ENCODE results near the gene EPS8.

The EPS8 gene

GRCh38 chr12:15583804-15584203 lies 205.4 kb downstream of the EPS8 start:
- Histone ChIP-seq H3K27me3 (no peaks in the 10 kb centered on the region), H3K9ac (no peak overlapping the region), H3K4me2 (no peak overlapping the region), H3K9me3 (replicated peaks in 1 of 11) (0 out of 22 replicates have a peak, but pooled peaks cover 0 to 9% (median 0%) of the 10 kb centered on the region in 11 experiments), H3K4me1 (no peaks in the 10 kb centered on the region), H3K27ac (no peak overlapping the region), H3K36me3 (peaks cover 0 to 98% (median 0%) of the 10 kb centered on the region in 11 experiments; a peak in 8 of 22 replicates), H4K20me1 (no peaks in the 10 kb centered on the region; a peak in 1 of 22 replicates), H3K4me3 (no peak overlapping the region)
- TF ChIP-seq Cebpa-rat (IDR thresholded peaks at IDR 0.05): no peak

- Histone ChIP-seq H3K9ac (no peak overlapping the region), H3K9me3 (replicated peaks in 1 of 11) (0 out of 22 replicates have a peak, but pooled peaks cover 0 to 9% (median 0%) of the 10 kb centered on the region in 11 experiments), H3K4me1 (peaks cover 0 to 4% (median 0%) of the 10 kb centered on the region in 10 experiments; a peak in 1 of 20 replicates), H4K20me1 (no peaks in the 10 kb centered on the region; a peak in 1 of 22 replicates), H3K27ac (no peak overlapping the region), H3K4me3 (no peak overlapping the region), H3K27me3 (no peaks in the 10 kb centered on the region), H3K36me3 (peaks cover 0 to 96% (median 0%) of the 10 kb centered on the region in 11 experiments; a peak in 8 of 22 replicates), H3K4me2 (no peak overlapping the region)
- no peak for TF ChIP-seq Cebpa-rat (IDR thresholded peaks at IDR 0.05)
Measured at GRCh38 chr12:15581006-15581405, 208.2 kb downstream of the EPS8 start.

DNA sequence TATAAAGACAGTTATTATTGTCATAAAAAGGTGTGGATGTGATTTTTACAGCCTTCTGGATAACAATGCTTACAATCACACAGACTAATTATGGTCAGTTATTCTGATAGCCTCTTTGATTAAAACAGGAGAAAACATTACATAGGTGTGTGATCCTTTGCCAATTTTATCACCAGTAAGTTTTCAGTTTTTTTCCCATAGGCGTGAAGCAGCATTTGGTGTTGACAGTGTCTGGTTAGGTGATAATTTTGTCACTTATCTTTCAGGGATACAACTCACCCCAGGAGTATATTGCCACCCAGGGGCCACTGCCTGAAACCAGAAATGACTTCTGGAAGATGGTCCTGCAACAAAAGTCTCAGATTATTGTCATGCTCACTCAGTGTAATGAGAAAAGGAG lies 208.8 kb downstream of the EPS8 start:
- no peaks in the 10 kb centered on the region for H3K27me3 ChIP-seq
- H3K9ac ChIP-seq: no peak overlapping the region
- H3K4me1 ChIP-seq: peaks cover 0 to 10% (median 0%) of the 10 kb centered on the region in 10 experiments; a peak in 1 of 20 replicates
- peaks cover 0 to 96% (median 0%) of the 10 kb centered on the region in 11 experiments; a peak in 8 of 22 replicates for H3K36me3 ChIP-seq
- no peak overlapping the region for H3K4me2 ChIP-seq
- H3K9me3 ChIP-seq (replicated peaks in 1 of 11): 0 out of 22 replicates have a peak, but pooled peaks cover 0 to 10% (median 0%) of the 10 kb centered on the region in 11 experiments
- TF ChIP-seq Cebpa-rat (IDR thresholded peaks at IDR 0.05): no peak
- H3K27ac ChIP-seq: no peak overlapping the region
- no peaks in the 10 kb centered on the region; a peak in 1 of 22 replicates for H4K20me1 ChIP-seq
- no peak overlapping the region for H3K4me3 ChIP-seq

- no peak overlapping the region for H3K4me2 ChIP-seq
- peaks cover 0 to 84% (median 0%) of the 10 kb centered on the region in 11 experiments; a peak in 7 of 22 replicates for H3K36me3 ChIP-seq
- no peak overlapping the region for H3K9ac ChIP-seq
- H3K27ac ChIP-seq: no peak overlapping the region; a peak in 1 of 22 replicates
- TF ChIP-seq Cebpa-rat (IDR thresholded peaks at IDR 0.05): no peak
- H4K20me1 ChIP-seq: no peaks in the 10 kb centered on the region
- peaks cover 0 to 9% (median 0%) of the 10 kb centered on the region in 11 experiments; a peak in 3 of 22 replicates for H3K9me3 ChIP-seq (replicated peaks in 1 of 11)
- H3K27me3 ChIP-seq: no peaks in the 10 kb centered on the region
- no peak overlapping the region for H3K4me3 ChIP-seq
- H3K4me1 ChIP-seq: peaks cover 5 to 47% (median 7%) of the 10 kb centered on the region in 10 experiments; a peak in 15 of 20 replicates
Measured at GRCh38 chr12:15575671-15576541, 213.3 kb downstream of the EPS8 start.

- Histone ChIP-seq H3K4me1 (peaks cover 12 to 62% (median 15%) of the 10 kb centered on the region in 10 experiments; a peak in 18 of 20 replicates), H3K9ac (no peak overlapping the region), H4K20me1 (no peaks in the 10 kb centered on the region), H3K27ac (no peak overlapping the region), H3K36me3 (peaks cover 0 to 75% (median 0%) of the 10 kb centered on the region in 11 experiments; a peak in 6 of 22 replicates), H3K9me3 (replicated peaks in 1 of 11) (peaks cover 0 to 9% (median 0%) of the 10 kb centered on the region in 11 experiments; a peak in 3 of 22 replicates), H3K27me3 (no peaks in the 10 kb centered on the region), H3K4me2 (peak overlapping the region in 2 of 11 experiments; percentile 61 to 77; a peak in 4 of 22 replicates), H3K4me3 (no peak overlapping the region)
- TF ChIP-seq Cebpa-rat (IDR thresholded peaks at IDR 0.05): no peak
Measured at GRCh38 chr12:15574353-15574752, 214.8 kb downstream of the EPS8 start.

Measured in BLaER1 treated with 17β-estradiol and CSF1 and Interleukin-3, amounts not matched to agents 10 nM and 100 nM (cell line).